Stimulated activated CD4-positive, alpha-beta T cell treated with anti-CD3 and anti-CD28 coated beads, Interleukin-12 subunit alpha, Interleukin-12 subunit beta, amount 100 ng/mL, for 48 hours (primary cell): ENCODE measurements around the gene KIAA0040.

Experiments used
- DNase-seq, 3 donors: peaks; one replicate each; pipeline ENCODE4 v3.0.0-alpha.2; 2020; ENCODE audit warnings: low read depth in 2 of 3, low spot score in 1 of 3

KIAA0040 gene

GRCh38 chr1:175145899-175146528 is 46.6 kb downstream of the KIAA0040 start:
- no peak for DNase-seq

GRCh38 chr1:175138579-175138978 is 54.0 kb downstream of the KIAA0040 start:
- no peak for DNase-seq

- no peak for DNase-seq
Measured at GRCh38 chr1:175137369-175137768, 55.2 kb downstream of the KIAA0040 start.

GRCh38 chr1:175136246-175136645 is 56.3 kb downstream of the KIAA0040 start:
- DNase-seq: no peak

- no peak for DNase-seq
Measured at GRCh38 chr1:175134500-175134899, 58.1 kb downstream of the KIAA0040 start.

- DNase-seq: no peak
Measured at GRCh38 chr1:175133673-175134435, 58.7 kb downstream of the KIAA0040 start.

- no peak for DNase-seq
Measured at GRCh38 chr1:175132436-175132835, 60.1 kb downstream of the KIAA0040 start.

- DNase-seq: no peak
Measured at GRCh38 chr1:175131095-175131494, 61.5 kb downstream of the KIAA0040 start.

- DNase-seq: no peak
Measured at GRCh38 chr1:175130649-175131045, 61.9 kb downstream of the KIAA0040 start.

GRCh38 chr1:175129997-175130648 is 62.5 kb downstream of the KIAA0040 start:
- DNase-seq: no peak

- no peak for DNase-seq
Measured at GRCh38 chr1:175129644-175129996, 63.0 kb downstream of the KIAA0040 start.

GRCh38 chr1:175129182-175129581 is 63.4 kb downstream of the KIAA0040 start:
- no peak for DNase-seq

- no peak for DNase-seq
Measured at GRCh38 chr1:175128523-175128922, 64.1 kb downstream of the KIAA0040 start.

- DNase-seq: no peak
Measured at GRCh38 chr1:175127565-175127964, 65.0 kb downstream of the KIAA0040 start.

- DNase-seq: no peak
Measured at GRCh38 chr1:175126347-175126746, 66.2 kb downstream of the KIAA0040 start.

GRCh38 chr1:175124861-175125260 is 67.7 kb downstream of the KIAA0040 start:
- no peak for DNase-seq

GRCh38 chr1:175120511-175120910 is 72.1 kb downstream of the KIAA0040 start:
- no peak for DNase-seq

- no peak for DNase-seq
Measured at GRCh38 chr1:175118375-175119367, 73.9 kb downstream of the KIAA0040 start.

- no peak for DNase-seq
Measured at GRCh38 chr1:175116903-175117302, 75.7 kb downstream of the KIAA0040 start.

GRCh38 chr1:175116210-175116798 is 76.3 kb downstream of the KIAA0040 start:
- DNase-seq: no peak

GRCh38 chr1:175114996-175115395 is 77.6 kb downstream of the KIAA0040 start:
- DNase-seq: no peak
